K562 (cell line): ENCODE data around the gene PRKAG1. TPM values are rescaled to one million over a fixed set of nuclear protein-coding genes. Genes with fewer than 3 reads are reported as not detected.

Source experiments
- CEBPZ ChIP-seq: fragments of 150-350 bp; IDR thresholded peaks from 2 replicates; pipeline ENCODE4 v1.6.1; 2014; ENCODE audit warnings: low read depth, mild to moderate bottlenecking, low read length, borderline replicate concordance
- DEAF1 ChIP-seq: fragments of 450-650 bp; formaldehyde crosslinking; IDR thresholded peaks from 2 replicates; pipeline ENCODE4 v1.4.0; 2020; ENCODE audit warnings: mild to moderate bottlenecking, moderate library complexity
- KAT7 ChIP-seq: sonication (generic); formaldehyde crosslinking; IDR thresholded peaks from 2 replicates; pipeline ENCODE4 v1.8.0; 2022; ENCODE audit warnings: missing genetic modification reagents, mild to moderate bottlenecking, borderline replicate concordance
- LCOR ChIP-seq: sonication (generic); formaldehyde crosslinking; IDR thresholded peaks from 2 replicates; pipeline ENCODE4 v1.8.0; 2022; ENCODE audit warnings: mild to moderate bottlenecking, missing genetic modification reagents
- LEF1 ChIP-seq: fragments of 450-650 bp; IDR thresholded peaks from 2 replicates; pipeline ENCODE4 v1.6.1; 2016; ENCODE audit warnings: mild to moderate bottlenecking
- NCOA6 ChIP-seq: fragments of 450-650 bp; IDR thresholded peaks from 2 replicates; pipeline ENCODE4 v1.6.1; 2017; ENCODE audit warnings: mild to moderate bottlenecking
- PHB2 ChIP-seq: fragments of 450-650 bp; IDR thresholded peaks from 2 replicates; pipeline ENCODE4 v1.6.1; 2017; ENCODE audit warnings: low read depth
- PKNOX1 ChIP-seq: fragments of 450-650 bp; IDR thresholded peaks from 2 replicates; pipeline ENCODE4 v1.6.1; 2016
- RUNX1 ChIP-seq: sonication (generic); IDR thresholded peaks from 2 replicates; pipeline ENCODE4 v1.6.1; 2016; ENCODE audit warnings: antibody characterized with exemption, low read depth
- SPI1 ChIP-seq: IDR thresholded peaks from 2 replicates; pipeline ENCODE4 v1.6.1; 2011; ENCODE audit warnings: low read depth, low read length, control low read depth, borderline replicate concordance
- U2AF1 ChIP-seq: fragments of 200-400 bp; formaldehyde crosslinking; optimal IDR thresholded peaks from 2 replicates; pipeline ENCODE3; 2017; ENCODE audit warnings: mild to moderate bottlenecking, low read depth, low read length, moderate library complexity
- ZBTB1 ChIP-seq: sonication (generic); formaldehyde crosslinking; IDR thresholded peaks from 2 replicates; pipeline ENCODE4 v1.8.1; 2023; ENCODE audit warnings: missing genetic modification reagents, low read depth, mild to moderate bottlenecking, borderline replicate concordance
- ZMIZ1 ChIP-seq, 2 experiments: fragments of 150-350 bp in 1 of 2; IDR thresholded peaks; 2 replicates each; pipeline ENCODE4 v1.6.1; 2012 to 2016; ENCODE audit warnings: low read depth in 2 of 2, low read length in 2 of 2, mild to moderate bottlenecking in 1 of 2, moderate library complexity in 1 of 2
- ZNF184 ChIP-seq: sonication (generic); formaldehyde crosslinking; IDR thresholded peaks from 2 replicates; pipeline ENCODE4 v1.5.0; 2020; ENCODE audit warnings: missing genetic modification reagents
- ZNF586 ChIP-seq: fragments of 450-650 bp; formaldehyde crosslinking; conservative IDR thresholded peaks from 2 replicates; pipeline ENCODE4 v1.4.0; 2020; ENCODE audit warnings: mild to moderate bottlenecking, moderate library complexity
- polyA plus RNA-seq, 8 experiments: library from polyadenylated mRNA; depleted of rRNA in 4 of 8; stranded (reverse) in 5 of 8; unstranded in 3 of 8; fragments of >200 nt; fragmentation: Nextera tagmentation in 2 of 8; fragmentation: Illumina TruSeq in 1 of 8; extraction: Ambion mirVana in 2 of 8; extraction: Trizol in 1 of 8; gene quantifications; 2 replicates each; pipeline versions ENCODE4 v1.2.1 to v1.2.3, GENCODE V29; 2011 to 2014; ENCODE audit warnings: inconsistent platforms in 1 of 8, missing spikeins in 1 of 8
- total RNA-seq, 7 experiments: library from RNA; depleted of rRNA in 6 of 7; stranded (reverse); fragments of >200 nt in 6 of 7; fragmentation: Illumina TruSeq in 2 of 7; extraction: Trizol in 2 of 7; gene quantifications; 2 replicates each; pipeline versions ENCODE4 v1.2.1 to v1.2.3, GENCODE V29; 2011 to 2021; ENCODE audit warnings: low replicate concordance in 1 of 7

PRKAG1 gene
- total and polyA plus RNA-seq, 9 of the 15 experiments (the other 6 are each of a cell fraction or from before 2014, with no cell fraction given), result 51.1 to 126 (median 79.1) TPM

GRCh38 chr12:49018261-49019119 lies at the start of gene PRKAG1 (continued):
- peak; percentile 51; the same call in 1 of the 2 replicates for TF ChIP-seq LCOR
- no peak for TF ChIP-seq NCOA6
- TF ChIP-seq ZMIZ1 (IDR thresholded peaks at IDR 0.05; ENCODE audit: low read depth in 2 of 2, low read length in 2 of 2), result peak in 1 of 2 experiments; percentile 36; a peak in 1 of 4 replicates
- TF ChIP-seq SPI1, result peak; percentile 73; the same call in 1 of the 2 replicates
- no peak for TF ChIP-seq ZBTB1
- no peak for TF ChIP-seq DEAF1 (CRISPR knock-in tag)
- TF ChIP-seq RUNX1, result no peak; the same call in 1 of the 2 replicates
- TF ChIP-seq KAT7 (CRISPR knock-in tag), result no peak; the same call in 1 of the 2 replicates
- TF ChIP-seq PKNOX1, result peak; percentile 62
- no peak; the same call in 1 of the 2 replicates for TF ChIP-seq ZNF586 (CRISPR knock-in tag)
- peak; percentile 26; the same call in 1 of the 2 replicates for TF ChIP-seq CEBPZ
- no peak for TF ChIP-seq ZNF184 (CRISPR knock-in tag)
- no peak for TF ChIP-seq U2AF1
- TF ChIP-seq PHB2, result no peak
- TF ChIP-seq LEF1, result peak; percentile 45; the same call in 1 of the 2 replicates
